ENCODE data around the gene RAB11FIP3. TPM values are rescaled to one million over a fixed set of nuclear protein-coding genes. Genes with fewer than 3 reads are reported as not detected.

The RAB11FIP3 gene
- total RNA-seq, 2 donors from 2014 or later = 19.9 to 43.8 TPM

- peaks cover 19% of the 10 kb centered on the region for H3K36me3 ChIP-seq
- no peaks in the 10 kb centered on the region for H3K9me3 ChIP-seq
- no peaks in the 10 kb centered on the region for H3K4me1 ChIP-seq
- H3K27ac ChIP-seq = no peak overlapping the region
- H3K4me3 ChIP-seq = no peak overlapping the region
- TF ChIP-seq CTCF (IDR thresholded peaks at IDR 0.05) = no peak
- no peaks in the 10 kb centered on the region for H3K27me3 ChIP-seq
- DNase-seq (ENCODE audit: low spot score) = no peak
These were observed 119.1 kb downstream of the RAB11FIP3 start for GRCh38 chr16:544517-544916.

- Histone ChIP-seq H3K27me3 (no peaks in the 10 kb centered on the region), H3K4me3 (no peak overlapping the region), H3K27ac (no peak overlapping the region), H3K36me3 (peaks cover 25% of the 10 kb centered on the region), H3K4me1 (no peaks in the 10 kb centered on the region), H3K9me3 (no peaks in the 10 kb centered on the region)
- peak in 1 of 2 donors; percentile 46 for TF ChIP-seq CTCF (IDR thresholded peaks at IDR 0.05)
- no peak for DNase-seq (ENCODE audit: low spot score)
These were observed 121.7 kb downstream of the RAB11FIP3 start for GRCh38 chr16:546909-547770.

GRCh38 chr16:548586-548985 is 123.1 kb downstream of the RAB11FIP3 start:
- Histone ChIP-seq H3K4me3 (no peak overlapping the region), H3K27me3 (no peaks in the 10 kb centered on the region), H3K9me3 (no peaks in the 10 kb centered on the region), H3K4me1 (no peaks in the 10 kb centered on the region), H3K36me3 (peaks cover 36% of the 10 kb centered on the region), H3K27ac (no peak overlapping the region)
- no peak for DNase-seq (ENCODE audit: low spot score)
- no peak for TF ChIP-seq CTCF (IDR thresholded peaks at IDR 0.05)

GRCh38 chr16:549544-550263 is 124.3 kb downstream of the RAB11FIP3 start:
- Histone ChIP-seq H3K4me3 (no peak overlapping the region), H3K27ac (no peak overlapping the region), H3K27me3 (no peaks in the 10 kb centered on the region), H3K36me3 (peaks cover 40% of the 10 kb centered on the region), H3K4me1 (no peaks in the 10 kb centered on the region), H3K9me3 (no peaks in the 10 kb centered on the region)
- TF ChIP-seq CTCF (IDR thresholded peaks at IDR 0.05) = no peak
- DNase-seq (ENCODE audit: low spot score) = no peak

GRCh38 chr16:551210-551609 is 125.8 kb downstream of the RAB11FIP3 start:
- Histone ChIP-seq H3K27ac (no peak overlapping the region), H3K9me3 (no peaks in the 10 kb centered on the region), H3K27me3 (no peaks in the 10 kb centered on the region), H3K36me3 (peaks cover 40% of the 10 kb centered on the region), H3K4me3 (no peak overlapping the region), H3K4me1 (no peaks in the 10 kb centered on the region)
- DNase-seq (ENCODE audit: low spot score) = no peak
- no peak for TF ChIP-seq CTCF (IDR thresholded peaks at IDR 0.05)

Data from right atrium auricular region (tissue), 2 donors.